Stimulated activated CD4-positive, alpha-beta T cell treated with anti-CD3 and anti-CD28 coated beads, Interleukin-2, amount 100 ng/mL, for 4 hours (primary cell): ENCODE measurements around the gene MED6.

Experiments
- DNase-seq: peaks from one replicate; pipeline ENCODE4 v3.0.0-alpha.2; 2020; ENCODE audit warnings: low read depth

MED6 gene

GRCh38 chr14:70600382-70601157 lies at the start of gene MED6:
Gene MED6, minus strand, starts transcription at chr14:70600655. Its CDS starts 18 bp downstream, at chr14:70600637.
- peak; percentile 91 for DNase-seq

GRCh38 chr14:70649803-70650202 lies 49.3 kb upstream of the MED6 start:
- DNase-seq: no peak

GRCh38 chr14:70648346-70648745 lies 47.9 kb upstream of the MED6 start:
- no peak for DNase-seq

GRCh38 chr14:70646705-70647104 lies 46.2 kb upstream of the MED6 start:
- DNase-seq: no peak

GRCh38 chr14:70645892-70646291 lies 45.4 kb upstream of the MED6 start:
- no peak for DNase-seq

GRCh38 chr14:70643967-70644366 lies 43.5 kb upstream of the MED6 start:
- no peak for DNase-seq

- DNase-seq: no peak
These were observed 42.1 kb upstream of the MED6 start for GRCh38 chr14:70642303-70643235.

GRCh38 chr14:70641548-70642302 lies 41.3 kb upstream of the MED6 start, which contains the start of gene TTC9:
Gene TTC9, plus strand, starts transcription at chr14:70641916. Its CDS starts 214 bp downstream, at chr14:70642130.
- no peak for DNase-seq

GRCh38 chr14:70640938-70641547 lies 40.6 kb upstream of the MED6 start:
- DNase-seq: peak; percentile 29

- no peak for DNase-seq
These were observed 38.0 kb upstream of the MED6 start for GRCh38 chr14:70638416-70638815.

GRCh38 chr14:70635971-70636595 lies 35.6 kb upstream of the MED6 start:
- no peak for DNase-seq

- DNase-seq: no peak
These were observed 31.5 kb upstream of the MED6 start for GRCh38 chr14:70631948-70632347.

GRCh38 chr14:70624972-70625371 lies 24.5 kb upstream of the MED6 start:
- DNase-seq: no peak

- DNase-seq: peak; percentile 31
These were observed 21.8 kb upstream of the MED6 start for GRCh38 chr14:70622111-70622712.

- DNase-seq: no peak
These were observed 19.3 kb upstream of the MED6 start for GRCh38 chr14:70619708-70620107.

- no peak for DNase-seq
These were observed 17.9 kb upstream of the MED6 start for GRCh38 chr14:70618314-70618713.

- DNase-seq: no peak
These were observed 16.2 kb upstream of the MED6 start for GRCh38 chr14:70616646-70617045.

- no peak for DNase-seq
These were observed 10.8 kb upstream of the MED6 start for GRCh38 chr14:70611216-70611615.

GRCh38 chr14:70602254-70602653 lies 1.8 kb upstream of the MED6 start:
- no peak for DNase-seq

- DNase-seq: no peak
These were observed 707 bp upstream of the MED6 start for GRCh38 chr14:70601162-70601561.

GRCh38 chr14:70599345-70599744 lies 1.1 kb downstream of the MED6 start:
- DNase-seq: no peak
